T-helper 2 cell (primary cell): ENCODE results near the gene ZNF10.

ENCODE experiments used
- DNase-seq, 5 experiments: peaks; one replicate each; pipeline versions ENCODE4 v3.0.0 to v3.0.0-alpha.2; 2012 to 2022

Gene ZNF10

DNA sequence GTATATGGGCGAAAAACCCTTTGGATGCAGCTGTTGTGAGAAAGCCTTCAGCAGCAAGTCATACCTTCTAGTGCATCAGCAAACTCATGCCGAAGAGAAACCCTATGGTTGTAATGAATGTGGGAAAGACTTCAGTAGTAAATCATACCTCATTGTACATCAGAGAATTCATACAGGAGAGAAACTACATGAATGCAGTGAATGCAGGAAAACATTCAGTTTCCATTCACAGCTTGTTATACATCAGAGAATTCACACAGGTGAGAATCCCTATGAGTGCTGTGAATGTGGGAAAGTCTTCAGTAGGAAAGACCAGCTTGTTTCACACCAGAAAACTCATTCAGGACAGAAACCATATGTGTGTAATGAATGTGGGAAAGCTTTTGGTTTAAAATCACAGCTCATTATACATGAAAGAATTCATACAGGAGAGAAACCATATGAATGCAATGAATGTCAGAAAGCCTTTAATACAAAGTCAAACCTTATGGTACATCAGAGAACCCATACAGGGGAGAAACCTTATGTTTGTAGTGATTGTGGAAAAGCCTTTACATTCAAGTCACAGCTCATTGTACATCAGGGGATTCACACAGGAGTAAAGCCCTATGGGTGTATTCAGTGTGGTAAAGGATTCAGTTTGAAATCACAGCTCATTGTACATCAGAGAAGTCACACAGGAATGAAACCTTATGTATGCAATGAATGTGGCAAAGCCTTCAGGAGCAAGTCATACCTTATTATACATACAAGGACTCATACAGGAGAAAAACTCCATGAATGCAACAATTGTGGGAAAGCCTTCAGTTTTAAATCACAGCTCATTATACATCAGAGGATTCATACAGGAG is 72.3 kb downstream of the ZNF10 start:
- no peak for DNase-seq

- peak in 1 of 5 experiments; percentile 26 for DNase-seq
Measured at GRCh38 chr12:133203344-133204263, 73.2 kb downstream of the ZNF10 start.

DNA sequence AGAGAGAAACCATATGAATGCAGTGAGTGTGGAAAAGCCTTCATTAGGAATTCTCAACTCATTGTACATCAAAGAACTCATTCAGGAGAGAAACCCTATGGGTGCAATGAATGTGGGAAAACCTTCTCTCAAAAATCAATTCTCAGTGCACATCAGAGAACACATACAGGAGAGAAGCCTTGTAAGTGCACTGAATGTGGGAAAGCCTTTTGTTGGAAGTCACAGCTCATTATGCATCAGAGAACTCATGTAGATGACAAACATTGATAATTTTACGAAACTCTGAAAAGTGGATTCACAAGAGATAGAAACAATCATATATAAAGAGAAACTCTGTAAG is 73.8 kb downstream of the ZNF10 start:
- DNase-seq: no peak

DNA sequence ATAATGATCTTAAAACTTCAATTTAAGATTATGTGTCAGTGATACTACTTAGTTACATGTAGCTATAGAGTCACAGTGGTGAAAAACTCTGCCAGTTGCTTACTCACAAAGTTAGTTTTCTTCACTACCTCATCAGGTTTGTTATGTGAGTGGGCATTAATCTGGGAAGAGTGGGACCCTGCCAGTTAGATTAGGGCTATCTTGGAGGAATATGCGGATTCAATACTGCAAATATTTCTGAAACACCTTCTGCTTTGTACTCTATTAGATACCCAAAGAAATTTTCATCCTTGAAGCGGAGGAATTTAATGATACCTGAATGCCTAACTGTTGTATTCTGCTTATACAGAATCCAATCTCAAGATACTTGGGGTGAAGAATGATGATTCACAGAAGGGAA is 76.0 kb downstream of the ZNF10 start:
- DNase-seq: no peak
